Activated gamma-delta T cell (primary cell): ENCODE results near the gene ALDH4A1.
"Not testable (repeated sequence)": the region's sequence is repeated elsewhere in the genome, so short reads cannot be mapped to it uniquely, and the experiment has no call there.

ENCODE experiments used
- DNase-seq: peaks from one replicate; lab custom pipeline; 2025; lab: John Stamatoyannopoulos, UW

Gene ALDH4A1

GRCh38 chr1:18877282-18877681 is 25.1 kb downstream of the ALDH4A1 start:
- DNase-seq, result no peak

GRCh38 chr1:18876210-18876609 is 26.1 kb downstream of the ALDH4A1 start:
- DNase-seq, result no peak

GRCh38 chr1:18875796-18876128 is 26.6 kb downstream of the ALDH4A1 start:
- DNase-seq, result no peak

GRCh38 chr1:18875107-18875795 is 27.1 kb downstream of the ALDH4A1 start:
- no peak for DNase-seq

GRCh38 chr1:18874600-18874999 is 27.8 kb downstream of the ALDH4A1 start:
- DNase-seq, result no peak

GRCh38 chr1:18874036-18874435 is 28.3 kb downstream of the ALDH4A1 start:
- no peak for DNase-seq

GRCh38 chr1:18872071-18872611 is 30.2 kb downstream of the ALDH4A1 start:
- no peak for DNase-seq

GRCh38 chr1:18871401-18872070 is 30.8 kb downstream of the ALDH4A1 start:
- no peak for DNase-seq

GRCh38 chr1:18870957-18871356 is 31.4 kb downstream of the ALDH4A1 start:
- no peak for DNase-seq

- not testable (repeated sequence) for DNase-seq
Measured at GRCh38 chr1:18870595-18870865, 31.8 kb downstream of the ALDH4A1 start.

GRCh38 chr1:18869847-18870594 is 32.3 kb downstream of the ALDH4A1 start:
- DNase-seq, result no peak

GRCh38 chr1:18868801-18869424 is 33.4 kb downstream of the ALDH4A1 start:
- no peak for DNase-seq

GRCh38 chr1:18868354-18868753 is 34.0 kb downstream of the ALDH4A1 start:
- no peak for DNase-seq

GRCh38 chr1:18866846-18867245 is 35.5 kb downstream of the ALDH4A1 start:
- DNase-seq, result no peak

- DNase-seq, result no peak
Measured at GRCh38 chr1:18866314-18866713, 36.0 kb downstream of the ALDH4A1 start.

GRCh38 chr1:18865176-18865575 is 37.2 kb downstream of the ALDH4A1 start:
- no peak for DNase-seq

GRCh38 chr1:18861590-18861989 is 40.8 kb downstream of the ALDH4A1 start:
- no peak for DNase-seq

GRCh38 chr1:18861082-18861481 is 41.3 kb downstream of the ALDH4A1 start:
- DNase-seq, result no peak

GRCh38 chr1:18859560-18859959 is 42.8 kb downstream of the ALDH4A1 start, which contains the start of gene TAS1R2:
Gene TAS1R2 (minus strand): TSS chr1:18859660. CDS start chr1:18859660, 0 bp downstream.
- no peak for DNase-seq

GRCh38 chr1:18858070-18858688 is 44.2 kb downstream of the ALDH4A1 start:
- no peak for DNase-seq

GRCh38 chr1:18856435-18856834 is 45.9 kb downstream of the ALDH4A1 start:
- DNase-seq, result no peak

GRCh38 chr1:18855573-18855972 is 46.8 kb downstream of the ALDH4A1 start:
- DNase-seq, result no peak
